GM18873 (cell line): ENCODE measurements around the gene PIMREG.

ENCODE experiments used
- ATAC-seq: cut with Tn5 transposase; IDR thresholded peaks from one replicate; pipeline ENCODE4 v1.9.1; 2021; ENCODE audit warnings: mild to moderate bottlenecking, moderate library complexity, moderate number of reproducible peaks; ENCODE audit not compliant: unreplicated experiment, low FRiP score

The PIMREG gene

GRCh38 chr17:6496640-6497441, 52.6 kb downstream of the PIMREG start:
- no peak for ATAC-seq

GRCh38 chr17:6497496-6498221, 53.4 kb downstream of the PIMREG start:
- no peak for ATAC-seq

- no peak for ATAC-seq
Measured at GRCh38 chr17:6498356-6498755, 54.1 kb downstream of the PIMREG start.

GRCh38 chr17:6498901-6499540, 54.8 kb downstream of the PIMREG start:
- ATAC-seq = no peak
